HepG2 (cell line): ENCODE data around the gene TIMM17A. TPM values are rescaled to one million over a fixed set of nuclear protein-coding genes. Genes with fewer than 3 reads are reported as not detected.
A peak's percentile ranks its signal among the peaks of the same experiment; 100 is the strongest.

ENCODE experiments used
- ATAC-seq: fragments of 200-7000 bp; cut with Tn5 transposase; 3 replicates; pipeline ENCODE4 v1.9.1; 2020; ENCODE audit warnings: mild to moderate bottlenecking, moderate library complexity
- BruUV-seq: library from RNA; stranded (reverse); fragments of 400-500 nt; replicated peaks from 2 replicates; lab custom pipeline; 2021; lab: Mats Ljungman, UMichigan
- CTCF ChIA-PET: fragments of 300-600 bp; formaldehyde crosslinking; extraction: SDS; loops from one replicate; lab custom pipeline; 2021; ENCODE audit warnings: low total read pairs, inconsistent platforms, low intra/inter-chr PET ratio; lab: Yijun Ruan, JAX
- POLR2A ChIA-PET: fragments of 350-600 bp; sonication (Branson Sonifier 250); formaldehyde crosslinking; loops from one replicate; lab custom pipeline; 2020; ENCODE audit warnings: antibody characterized with exemption, inconsistent platforms; lab: Yijun Ruan, JAX
- DNase-seq: peaks from one replicate; pipeline ENCODE4 v3.0.0-alpha.2; 2015; ENCODE audit warnings: low spot score
- FAIRE-seq: peaks from 3 replicates; lab custom pipeline; 2011; peaks lifted over from hg19 to GRCh38; lab: Jason Lieb, UNC
- H2AFZ ChIP-seq: one replicate; pipeline ENCODE4 v1.6.1; 2011; ENCODE audit warnings: low read length, inconsistent platforms
- H3K27ac ChIP-seq: fragments of 300-600 bp; 3 replicates; pipeline ENCODE4 v1.8.0; 2011; ENCODE audit warnings: mixed run types, mild to moderate bottlenecking, mixed read lengths, low read length, inconsistent platforms; ENCODE audit not compliant: insufficient read depth; ENCODE audit errors: extremely low read length
- H3K27me3 ChIP-seq, 2 experiments: fragments of 200-600 bp in 1 of 2; 2 replicates in 1 of 2; 3 replicates in 1 of 2; pipeline versions ENCODE4 v1.6.0 to v1.8.0; 2011; ENCODE audit warnings: low read length in 2 of 2, mild to moderate bottlenecking in 2 of 2, moderate library complexity in 2 of 2, inconsistent platforms in 1 of 2; ENCODE audit not compliant: insufficient read depth in 2 of 2, control insufficient read depth in 1 of 2
- H3K36me3 ChIP-seq, 2 experiments: fragments of 200-600 bp in 1 of 2; replicated peaks in 1 of 2; 2 replicates in 1 of 2; 3 replicates in 1 of 2; pipeline versions ENCODE4 v1.5.1 to v1.8.0; 2011; ENCODE audit warnings: low read length in 2 of 2, inconsistent platforms in 1 of 2; ENCODE audit not compliant: insufficient read depth in 2 of 2, control insufficient read depth in 1 of 2
- H3K4me1 ChIP-seq: 2 replicates; pipeline ENCODE4 v1.5.1; 2012; ENCODE audit warnings: low read length, inconsistent platforms; ENCODE audit not compliant: insufficient read depth
- H3K4me2 ChIP-seq: 2 replicates; pipeline ENCODE4 v1.6.0; 2011; ENCODE audit warnings: low read depth, low read length, inconsistent platforms
- H3K4me3 ChIP-seq, 3 experiments: fragments of 200-600 bp in 1 of 3; sonication (generic), shearing (Covaris generic) in 1 of 3; replicated peaks in 1 of 3; 2 replicates each; pipeline ENCODE4 v1.5.1; 2011 to 2016; ENCODE audit warnings: low read length in 3 of 3, inconsistent platforms in 2 of 3, low read depth in 2 of 3, mild to moderate bottlenecking in 2 of 3, control low read depth in 1 of 3, mixed read lengths in 1 of 3; ENCODE audit not compliant: insufficient read depth in 1 of 3
- H3K79me2 ChIP-seq: one replicate; pipeline ENCODE4 v1.6.1; 2011; ENCODE audit warnings: low read length, inconsistent platforms; ENCODE audit not compliant: insufficient read depth
- H3K9ac ChIP-seq: 2 replicates; pipeline ENCODE4 v1.6.0; 2011; ENCODE audit warnings: mild to moderate bottlenecking, low read depth, low read length, inconsistent platforms; ENCODE audit not compliant: insufficient read depth
- H3K9me3 ChIP-seq: 2 replicates; pipeline ENCODE4 v1.5.1; 2012; ENCODE audit warnings: mild to moderate bottlenecking, low read length
- H4K20me1 ChIP-seq: 2 replicates; pipeline ENCODE4 v1.6.0; 2011; ENCODE audit warnings: inconsistent platforms, mild to moderate bottlenecking, low read length, moderate library complexity; ENCODE audit not compliant: insufficient read depth
- ATAD3A ChIP-seq: sonication (generic); formaldehyde crosslinking; IDR thresholded peaks from 2 replicates; pipeline ENCODE4 v1.4.0; 2020; ENCODE audit warnings: missing genetic modification reagents
- GATAD2A ChIP-seq: IDR thresholded peaks from 2 replicates; pipeline ENCODE4 v1.6.1; 2016
- GZF1 ChIP-seq: sonication (generic); formaldehyde crosslinking; IDR thresholded peaks from 2 replicates; pipeline ENCODE4 v1.5.1; 2020; ENCODE audit warnings: mild to moderate bottlenecking, missing genetic modification reagents
- KDM1A ChIP-seq: IDR thresholded peaks from 2 replicates; pipeline ENCODE4 v1.6.1; 2016; ENCODE audit warnings: missing compliant biosample characterization
- KDM3A ChIP-seq: IDR thresholded peaks from 2 replicates; pipeline ENCODE4 v1.6.1; 2018; ENCODE audit warnings: low read depth, missing compliant biosample characterization
- NFE2L1 ChIP-seq: sonication (generic); formaldehyde crosslinking; IDR thresholded peaks from 2 replicates; pipeline ENCODE4 v1.4.0; 2020; ENCODE audit warnings: missing genetic modification reagents, mild to moderate bottlenecking, borderline replicate concordance
- RBFOX2 ChIP-seq: fragments of 200-400 bp; formaldehyde crosslinking; IDR thresholded peaks from 2 replicates; pipeline ENCODE4 v1.6.1; 2017; ENCODE audit warnings: low read depth, mild to moderate bottlenecking, low read length
- WIZ ChIP-seq: sonication (generic); formaldehyde crosslinking; IDR thresholded peaks from 2 replicates; pipeline ENCODE4 v1.5.1; 2020; ENCODE audit warnings: mild to moderate bottlenecking, missing genetic modification reagents
- ZNF383 ChIP-seq: sonication (generic); formaldehyde crosslinking; IDR thresholded peaks from 2 replicates; pipeline ENCODE4 v1.4.0; 2020; ENCODE audit warnings: missing genetic modification reagents, mild to moderate bottlenecking, borderline replicate concordance
- ZNF572 ChIP-seq: sonication (generic); formaldehyde crosslinking; IDR thresholded peaks from 2 replicates; pipeline ENCODE4 v1.5.1; 2020; ENCODE audit warnings: mild to moderate bottlenecking, missing genetic modification reagents
- ZNF629 ChIP-seq: sonication (generic); formaldehyde crosslinking; conservative IDR thresholded peaks from 2 replicates; pipeline ENCODE4 v1.5.0; 2020; ENCODE audit warnings: missing genetic modification reagents
- ZNF839 ChIP-seq: sonication (generic); formaldehyde crosslinking; IDR thresholded peaks from 2 replicates; pipeline ENCODE4 v1.4.0; 2020; ENCODE audit warnings: missing genetic modification reagents, mild to moderate bottlenecking, borderline replicate concordance
- WGBS: methylation state at CpG from one replicate; pipeline ENCODE4 v1.1.6; 2017; ENCODE audit warnings: low lambda C conversion rate; 5-methylcytosine and 5-hydroxymethylcytosine counted together
- in situ Hi-C: cut with HindIII; loops from 2 replicates; pipeline ENCODE4 v1.10.0; 2017; ENCODE audit warnings: low pct_unique_long_range_greater_than_20kb; ENCODE audit not compliant: extremely low pct_ligation_motif_present
- intact Hi-C: fragments of 100-400 bp; cut with micrococcal nuclease; formaldehyde crosslinking; loops from one replicate; pipeline ENCODE4 v1.10.0; 2022; ENCODE audit not compliant: unreplicated experiment
- polyA plus RNA-seq, 8 experiments: library from polyadenylated mRNA; depleted of rRNA in 3 of 8; stranded (reverse) in 7 of 8; unstranded in 1 of 8; fragments of >200 nt; fragmentation: Illumina TruSeq in 4 of 8; extraction: Trizol in 4 of 8; gene quantifications; 2 replicates each; pipeline versions ENCODE4 v1.2.1 to v1.2.3, GENCODE V29; 2011 to 2016; ENCODE audit warnings: low read depth in 4 of 8, missing spikeins in 1 of 8, mixed read lengths in 1 of 8; ENCODE audit not compliant: insufficient read depth in 1 of 8
- total RNA-seq, 5 experiments: library from RNA; depleted of rRNA; stranded (reverse); fragments of >200 nt; fragmentation: Illumina TruSeq; extraction: Trizol; gene quantifications; 2 replicates each; pipeline ENCODE4 v1.2.3, GENCODE V29; 2016; ENCODE audit warnings: low read depth in 1 of 5
- TF ChIP-seq, protein P1 (sequence below): sonication (generic); formaldehyde crosslinking; IDR thresholded peaks from 2 replicates; pipeline ENCODE4 v1.5.1; 2020; ENCODE audit warnings: missing genetic modification reagents, mild to moderate bottlenecking, borderline replicate concordance
- TF ChIP-seq, protein P2 (sequence below): sonication (generic); formaldehyde crosslinking; IDR thresholded peaks from 2 replicates; pipeline ENCODE4 v1.5.1; 2020; ENCODE audit warnings: mild to moderate bottlenecking, missing genetic modification reagents
- TF ChIP-seq, protein P3 (sequence below): IDR thresholded peaks from 2 replicates; pipeline ENCODE4 v1.6.1; 2016; ENCODE audit warnings: missing biosample characterization, missing genetic modification reagents, low read depth

TIMM17A gene
- total and polyA plus RNA-seq, 2 of the 13 experiments (the other 11 are each of a cell fraction or from before 2014, with no cell fraction given), result 50.8 to 97.8 TPM

DNA sequence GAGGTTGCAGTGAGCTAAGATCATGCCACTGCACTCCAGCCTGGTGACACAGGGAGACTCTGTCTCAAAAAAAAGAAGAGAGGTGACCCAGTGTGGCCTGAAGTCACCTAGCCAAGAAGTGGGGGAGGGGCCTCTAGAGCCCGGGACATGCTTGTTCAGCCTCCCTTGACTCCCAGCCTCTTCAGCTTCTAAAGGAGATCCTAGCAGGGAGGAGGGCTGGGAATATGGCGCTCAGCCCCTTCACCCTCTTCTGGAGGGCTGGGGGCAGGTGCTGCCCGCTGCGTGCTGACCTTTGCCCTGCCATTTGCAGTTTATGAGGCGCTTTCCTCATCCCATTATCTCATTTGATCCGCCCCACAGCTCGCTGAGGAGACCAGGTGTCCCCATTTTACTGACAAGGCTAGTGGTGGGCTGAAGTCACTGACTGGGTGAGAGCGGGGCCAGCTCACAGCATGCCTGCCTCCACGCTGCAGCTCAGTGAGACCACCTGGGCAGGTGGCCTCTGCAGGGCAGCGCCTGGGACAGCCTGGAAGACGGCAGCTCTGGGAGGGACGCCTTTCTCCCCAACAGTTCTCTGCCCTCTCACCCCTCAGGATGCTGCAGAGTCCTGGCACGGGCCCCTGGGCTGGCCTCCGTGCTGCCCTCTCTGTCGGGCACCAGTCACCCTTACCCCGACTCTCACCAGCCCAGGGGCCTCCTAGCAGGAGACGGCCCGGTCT is 62.6 kb downstream of the TIMM17A start:
- DNase-seq, result no peak
- H3K4me3 ChIP-seq, result peak overlapping the region; percentile 38 to 74 (median 51); a peak in 5 of 6 replicates
- H3K27me3 ChIP-seq, result no peaks in the 10 kb centered on the region
- intact Hi-C loops, result no loop called here
- peak overlapping the region; percentile 94 for H3K4me2 ChIP-seq
- H4K20me1 ChIP-seq, result peaks cover 33% of the 10 kb centered on the region; the same call in 1 of the 2 replicates
- peaks cover 13 to 29% of the 10 kb centered on the region in 2 experiments for H3K36me3 ChIP-seq
- H3K9me3 ChIP-seq, result no peaks in the 10 kb centered on the region
- no peak for FAIRE-seq
- H2AFZ ChIP-seq, result no peak overlapping the region
- ChIA-PET CTCF (no interaction called here), POLR2A (interaction anchor here (1.0 to 4.1 kb wide), 8 partner anchors 8 to 68 kb away, joined by 3 to 21 read pairs (median 5); partner anchors contain the start of genes ELF3 and RNPEP)
- peak overlapping the region; percentile 45; the same call in 1 of the 2 replicates for H3K9ac ChIP-seq
- peaks cover 5% of the 10 kb centered on the region for H3K79me2 ChIP-seq
- no peak overlapping the region for H3K27ac ChIP-seq
- in situ Hi-C loops, result no loop called here
- H3K4me1 ChIP-seq, result peaks cover 70% of the 10 kb centered on the region
- ATAC-seq, result peak; percentile 64
- BruUV-seq, result no TSS peak
- 0% methylated on average over 6 of the region's 18 CpGs for WGBS
- TF ChIP-seq RBFOX2, result peak; percentile 34; the same call in 1 of the 2 replicates
- TF ChIP-seq, protein P1, sequence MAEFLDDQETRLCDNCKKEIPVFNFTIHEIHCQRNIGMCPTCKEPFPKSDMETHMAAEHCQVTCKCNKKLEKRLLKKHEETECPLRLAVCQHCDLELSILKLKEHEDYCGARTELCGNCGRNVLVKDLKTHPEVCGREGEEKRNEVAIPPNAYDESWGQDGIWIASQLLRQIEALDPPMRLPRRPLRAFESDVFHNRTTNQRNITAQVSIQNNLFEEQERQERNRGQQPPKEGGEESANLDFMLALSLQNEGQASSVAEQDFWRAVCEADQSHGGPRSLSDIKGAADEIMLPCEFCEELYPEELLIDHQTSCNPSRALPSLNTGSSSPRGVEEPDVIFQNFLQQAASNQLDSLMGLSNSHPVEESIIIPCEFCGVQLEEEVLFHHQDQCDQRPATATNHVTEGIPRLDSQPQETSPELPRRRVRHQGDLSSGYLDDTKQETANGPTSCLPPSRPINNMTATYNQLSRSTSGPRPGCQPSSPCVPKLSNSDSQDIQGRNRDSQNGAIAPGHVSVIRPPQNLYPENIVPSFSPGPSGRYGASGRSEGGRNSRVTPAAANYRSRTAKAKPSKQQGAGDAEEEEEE (CRISPR knock-in tag), result no peak
- TF ChIP-seq GZF1 (CRISPR knock-in tag), result no peak
- TF ChIP-seq, protein P2, sequence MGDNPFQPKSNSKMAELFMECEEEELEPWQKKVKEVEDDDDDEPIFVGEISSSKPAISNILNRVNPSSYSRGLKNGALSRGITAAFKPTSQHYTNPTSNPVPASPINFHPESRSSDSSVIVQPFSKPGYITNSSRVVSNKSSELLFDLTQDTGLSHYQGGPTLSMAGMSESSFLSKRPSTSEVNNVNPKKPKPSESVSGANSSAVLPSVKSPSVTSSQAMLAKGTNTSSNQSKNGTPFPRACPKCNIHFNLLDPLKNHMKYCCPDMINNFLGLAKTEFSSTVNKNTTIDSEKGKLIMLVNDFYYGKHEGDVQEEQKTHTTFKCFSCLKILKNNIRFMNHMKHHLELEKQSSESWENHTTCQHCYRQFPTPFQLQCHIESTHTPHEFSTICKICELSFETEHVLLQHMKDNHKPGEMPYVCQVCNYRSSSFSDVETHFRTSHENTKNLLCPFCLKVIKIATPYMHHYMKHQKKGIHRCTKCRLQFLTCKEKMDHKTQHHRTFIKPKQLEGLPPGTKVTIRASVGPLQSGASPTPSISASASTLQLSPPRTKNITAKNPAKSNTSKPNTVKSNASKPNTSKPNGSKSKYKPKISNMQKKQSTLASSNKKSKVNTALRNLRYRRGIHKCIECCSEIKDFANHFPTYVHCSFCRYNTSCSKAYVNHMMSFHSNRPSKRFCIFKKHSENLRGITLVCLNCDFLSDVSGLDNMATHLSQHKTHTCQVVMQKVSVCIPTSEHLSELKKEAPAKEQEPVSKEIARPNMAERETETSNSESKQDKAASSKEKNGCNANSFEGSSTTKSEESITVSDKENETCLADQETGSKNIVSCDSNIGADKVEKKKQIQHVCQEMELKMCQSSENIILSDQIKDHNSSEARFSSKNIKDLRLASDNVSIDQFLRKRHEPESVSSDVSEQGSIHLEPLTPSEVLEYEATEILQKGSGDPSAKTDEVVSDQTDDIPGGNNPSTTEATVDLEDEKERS (CRISPR knock-in tag), result no peak
- TF ChIP-seq KDM3A, result 0 out of 2 replicates have a peak, but pooled peaks have one; percentile 4
- TF ChIP-seq, protein P3, sequence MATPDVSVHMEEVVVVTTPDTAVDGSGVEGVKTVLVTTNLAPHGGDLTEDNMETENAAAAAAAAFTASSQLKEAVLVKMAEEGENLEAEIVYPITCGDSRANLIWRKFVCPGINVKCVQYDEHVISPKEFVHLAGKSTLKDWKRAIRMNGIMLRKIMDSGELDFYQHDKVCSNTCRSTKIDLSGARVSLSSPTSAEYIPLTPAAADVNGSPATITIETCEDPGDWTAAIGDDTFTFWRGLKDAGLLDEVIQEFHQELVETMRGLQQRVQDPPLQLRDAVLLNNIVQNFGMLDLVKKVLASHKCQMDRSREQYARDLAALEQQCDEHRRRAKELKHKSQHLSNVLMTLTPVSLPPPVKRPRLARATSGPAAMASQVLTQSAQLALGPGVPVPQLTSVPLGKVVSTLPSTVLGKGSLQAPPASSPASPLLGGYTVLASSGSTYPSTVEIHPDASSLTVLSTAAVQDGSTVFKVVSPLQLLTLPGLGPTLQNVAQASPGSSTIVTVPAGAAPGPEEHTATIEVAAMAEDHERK, result no peak
- no peak for TF ChIP-seq ATAD3A (CRISPR knock-in tag)
- TF ChIP-seq ZNF383 (CRISPR knock-in tag), result no peak
- no peak for TF ChIP-seq KDM1A
- TF ChIP-seq ZNF572, result 0 out of 2 replicates have a peak, but pooled peaks have one; percentile 40
- no peak; the same call in 1 of the 2 replicates for TF ChIP-seq WIZ (CRISPR knock-in tag)
- 0 out of 2 replicates have a peak, but pooled peaks have one; percentile 28 for TF ChIP-seq ZNF839
- no peak for TF ChIP-seq GATAD2A (CRISPR knock-in tag)
- no peak for TF ChIP-seq NFE2L1 (CRISPR knock-in tag)
- TF ChIP-seq ZNF629, result peak; percentile 36; the same call in 1 of the 2 replicates
